SH-SY5Y (cell line): Measurements from ENCODE around the gene VPS8.

Source experiments
- GATA2 ChIP-seq: IDR thresholded peaks from 2 replicates; pipeline ENCODE4 v1.6.1; 2011; ENCODE audit warnings: mild to moderate bottlenecking, low read depth, low read length
- GATA3 ChIP-seq: IDR thresholded peaks from 2 replicates; pipeline ENCODE4 v1.6.1; 2011; ENCODE audit warnings: low read depth, mild to moderate bottlenecking, low read length, moderate library complexity

- TF ChIP-seq GATA2 (no peak), GATA3 (no peak)
Observed at GRCh38 chr3:185063431-185063830, 251.5 kb downstream of the VPS8 start.
